HUES48 (cell line): ENCODE data around the gene TLK1.

Experiments used
- H3K27ac ChIP-seq: one replicate; pipeline ENCODE4 v1.7.0; 2013; ENCODE audit warnings: low read depth, low read length, inconsistent platforms
- H3K27me3 ChIP-seq: 2 replicates; pipeline ENCODE4 v1.6.1; 2013; ENCODE audit warnings: mild to moderate bottlenecking, low read length; ENCODE audit not compliant: control insufficient read depth, insufficient read depth
- H3K36me3 ChIP-seq: 2 replicates; pipeline ENCODE4 v1.6.1; 2013; ENCODE audit warnings: low read length; ENCODE audit not compliant: control insufficient read depth, insufficient read depth
- H3K4me1 ChIP-seq: 2 replicates; pipeline ENCODE4 v1.6.1; 2013; ENCODE audit warnings: mild to moderate bottlenecking, low read length; ENCODE audit not compliant: control insufficient read depth, insufficient read depth
- H3K4me3 ChIP-seq: 2 replicates; pipeline ENCODE4 v1.5.1; 2013; ENCODE audit warnings: mild to moderate bottlenecking, low read depth, low read length
- H3K9ac ChIP-seq: 2 replicates; pipeline ENCODE4 v1.6.1; 2013; ENCODE audit warnings: mild to moderate bottlenecking, low read depth, low read length, moderate library complexity
- H3K9me3 ChIP-seq: 2 replicates; pipeline ENCODE4 v1.6.1; 2013; ENCODE audit warnings: low read length; ENCODE audit not compliant: control insufficient read depth, insufficient read depth

TLK1 gene

GRCh38 chr2:171158036-171158789 is 2.5 kb downstream of the TLK1 start:
- Histone ChIP-seq H3K9ac (0 out of 2 replicates have a peak overlapping the region, but pooled peaks have one; percentile 93), H3K4me3 (peak overlapping the region; percentile 88), H3K27ac (no peak overlapping the region), H3K4me1 (peaks cover 40% of the 10 kb centered on the region), H3K36me3 (no peaks in the 10 kb centered on the region), H3K27me3 (no peaks in the 10 kb centered on the region), H3K9me3 (no peaks in the 10 kb centered on the region)

GRCh38 chr2:171157109-171157500 is 3.6 kb downstream of the TLK1 start:
- Histone ChIP-seq H3K4me1 (peaks cover 40% of the 10 kb centered on the region), H3K4me3 (no peak overlapping the region), H3K9me3 (no peaks in the 10 kb centered on the region), H3K36me3 (no peaks in the 10 kb centered on the region), H3K27me3 (no peaks in the 10 kb centered on the region), H3K27ac (no peak overlapping the region), H3K9ac (no peak overlapping the region)

GRCh38 chr2:171154348-171154747 is 6.3 kb downstream of the TLK1 start:
- H3K27ac ChIP-seq: no peak overlapping the region
- H3K9me3 ChIP-seq: no peaks in the 10 kb centered on the region
- no peaks in the 10 kb centered on the region for H3K36me3 ChIP-seq
- no peak overlapping the region for H3K9ac ChIP-seq
- H3K4me1 ChIP-seq: peaks cover 34% of the 10 kb centered on the region
- H3K27me3 ChIP-seq: no peaks in the 10 kb centered on the region
- H3K4me3 ChIP-seq: no peak overlapping the region

- Histone ChIP-seq H3K4me3 (no peak overlapping the region), H3K27me3 (no peaks in the 10 kb centered on the region), H3K4me1 (peaks cover 17% of the 10 kb centered on the region), H3K9me3 (no peaks in the 10 kb centered on the region), H3K9ac (no peak overlapping the region), H3K27ac (no peak overlapping the region), H3K36me3 (no peaks in the 10 kb centered on the region)
Measured at GRCh38 chr2:171150694-171151285, 9.9 kb downstream of the TLK1 start.

GRCh38 chr2:171149986-171150693 is 10.6 kb downstream of the TLK1 start:
- Histone ChIP-seq H3K9ac (no peak overlapping the region), H3K36me3 (no peaks in the 10 kb centered on the region), H3K27ac (no peak overlapping the region), H3K4me1 (peaks cover 10% of the 10 kb centered on the region), H3K27me3 (no peaks in the 10 kb centered on the region), H3K4me3 (no peak overlapping the region), H3K9me3 (no peaks in the 10 kb centered on the region)

GRCh38 chr2:171149171-171149938 is 11.3 kb downstream of the TLK1 start:
- Histone ChIP-seq H3K4me1 (peaks cover 7% of the 10 kb centered on the region), H3K27me3 (no peaks in the 10 kb centered on the region), H3K4me3 (no peak overlapping the region), H3K9me3 (no peaks in the 10 kb centered on the region), H3K36me3 (no peaks in the 10 kb centered on the region), H3K9ac (no peak overlapping the region), H3K27ac (no peak overlapping the region)

- Histone ChIP-seq H3K9ac (no peak overlapping the region), H3K36me3 (no peaks in the 10 kb centered on the region), H3K4me1 (peaks cover 4% of the 10 kb centered on the region), H3K4me3 (no peak overlapping the region), H3K27me3 (no peaks in the 10 kb centered on the region), H3K27ac (no peak overlapping the region), H3K9me3 (no peaks in the 10 kb centered on the region)
Measured at GRCh38 chr2:171147081-171147480, 13.6 kb downstream of the TLK1 start.

- Histone ChIP-seq H3K9ac (no peak overlapping the region), H3K27me3 (no peaks in the 10 kb centered on the region), H3K4me3 (no peak overlapping the region), H3K9me3 (no peaks in the 10 kb centered on the region), H3K4me1 (peaks cover 7% of the 10 kb centered on the region), H3K27ac (no peak overlapping the region), H3K36me3 (no peaks in the 10 kb centered on the region)
Measured at GRCh38 chr2:171146633-171147032, 14.1 kb downstream of the TLK1 start.

- no peak overlapping the region for H3K27ac ChIP-seq
- H3K9ac ChIP-seq: no peak overlapping the region
- H3K27me3 ChIP-seq: no peaks in the 10 kb centered on the region
- H3K4me3 ChIP-seq: no peak overlapping the region
- H3K9me3 ChIP-seq: no peaks in the 10 kb centered on the region
- H3K4me1 ChIP-seq: peaks cover 13% of the 10 kb centered on the region
- no peaks in the 10 kb centered on the region for H3K36me3 ChIP-seq
Measured at GRCh38 chr2:171146071-171146470, 14.6 kb downstream of the TLK1 start.

GRCh38 chr2:171143670-171144062 is 17.0 kb downstream of the TLK1 start:
- Histone ChIP-seq H3K36me3 (no peaks in the 10 kb centered on the region), H3K9ac (no peak overlapping the region), H3K27ac (no peak overlapping the region), H3K9me3 (no peaks in the 10 kb centered on the region), H3K4me1 (peaks cover 29% of the 10 kb centered on the region), H3K27me3 (no peaks in the 10 kb centered on the region), H3K4me3 (no peak overlapping the region)
